Measurements from ENCODE around the gene SLC35F5. TPM values are rescaled to one million over a fixed set of nuclear protein-coding genes. Genes with fewer than 3 reads are reported as not detected.

SLC35F5 gene
- total RNA-seq, 1 experiment from 2014 or later, result 129 TPM

Small RNAs within 50 kb of the gene (small RNA-seq; reads per million reads assigned to genes)
- 0 to 0.02 reads per million in 2 experiments for gene MIR4782
- 0 reads per million in 2 experiments for gene RNU6-744P

Other genes with a start within 250 kb of the SLC35F5 start
- 7.5 and 8.8 TPM in 2 replicates for gene RABL2A, start 129.4 kb downstream of the SLC35F5 start, total RNA-seq (2014; rRNA removed; shearing (Covaris generic))
- 252 and 261 TPM in 2 replicates for gene ACTR3, start 133.4 kb upstream of the SLC35F5 start, total RNA-seq (2014; rRNA removed; shearing (Covaris generic))

All from NCI-H460 (cell line).